GM15510 (cell line): ENCODE results near the gene PPP1R12B.

Experiments
- POLR2A ChIP-seq: IDR thresholded peaks from 3 replicates; pipeline ENCODE4 v1.6.1; 2011; ENCODE audit warnings: borderline replicate concordance; ENCODE audit not compliant: insufficient read length; ENCODE audit errors: extremely low read depth

The PPP1R12B gene

DNA sequence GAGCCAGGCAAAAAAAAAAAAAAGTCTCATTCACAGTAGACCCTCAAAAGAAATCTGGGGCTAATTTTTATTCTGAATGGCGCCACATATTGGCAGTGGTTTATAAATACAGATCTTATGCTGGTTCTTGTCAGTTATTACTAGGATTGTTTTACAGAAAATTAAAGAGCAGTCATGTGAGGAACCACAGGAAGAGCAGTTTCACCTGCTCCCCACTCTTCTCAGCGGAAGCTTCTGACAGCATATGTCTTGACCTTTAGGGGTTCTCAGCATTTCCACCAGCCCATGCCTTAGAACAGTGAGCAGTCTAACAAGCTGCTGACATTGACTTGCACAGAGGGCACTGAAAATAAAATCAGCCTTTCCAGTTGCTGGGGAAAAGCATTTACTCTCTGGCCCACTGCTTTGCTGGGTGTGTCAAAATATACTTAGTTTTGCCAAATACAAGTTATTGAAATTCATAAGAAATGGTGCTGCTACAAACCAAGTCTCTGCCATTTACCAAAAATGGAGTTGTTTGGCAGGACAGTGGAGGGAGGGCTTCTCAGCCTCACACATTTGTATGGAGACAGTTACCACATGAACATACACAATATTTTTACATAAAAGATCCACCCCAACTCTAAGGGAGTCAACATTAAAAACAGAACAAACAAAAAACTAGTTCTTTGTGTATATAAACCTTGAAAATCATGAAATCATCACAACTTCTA lies 217.5 kb downstream of the PPP1R12B start:
- no peak for TF ChIP-seq POLR2A

DNA sequence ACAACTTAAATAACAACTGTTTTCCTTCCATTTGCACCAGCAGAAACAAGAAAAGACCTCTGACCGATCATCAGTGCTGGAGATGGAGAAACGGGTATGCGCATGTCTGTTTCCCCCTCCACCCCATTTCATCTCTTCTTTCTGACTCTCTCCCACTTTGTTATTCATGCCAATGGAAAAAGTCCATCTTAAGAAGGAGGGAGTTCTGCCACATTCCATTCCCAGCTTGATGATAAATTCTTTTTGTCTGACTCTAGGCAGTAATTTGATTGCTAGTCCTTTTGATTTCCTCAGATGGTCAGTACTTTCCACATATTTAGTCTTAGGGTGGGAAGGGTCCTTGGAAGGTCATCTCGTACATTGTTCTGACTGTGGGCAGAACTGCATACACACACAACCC lies 219.2 kb downstream of the PPP1R12B start:
- TF ChIP-seq POLR2A = no peak

DNA sequence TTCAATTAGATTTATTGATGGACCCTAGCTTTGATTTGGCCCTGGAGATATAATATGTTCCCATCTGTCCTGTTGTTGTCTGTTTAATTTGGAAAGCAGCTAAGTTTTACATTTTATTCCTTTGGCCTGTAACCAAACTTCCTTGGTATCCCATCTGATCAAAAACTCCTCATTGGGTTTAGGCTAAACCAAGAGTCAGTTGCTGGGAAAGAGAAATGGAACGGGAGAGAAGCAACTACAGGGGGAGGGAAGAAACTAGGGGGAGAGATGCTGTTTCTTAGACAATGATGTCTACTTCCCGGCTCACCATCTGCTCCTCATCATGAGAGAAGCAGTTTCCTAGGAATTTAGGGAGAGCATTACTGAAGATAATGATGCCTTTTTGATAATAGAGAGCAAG lies 219.9 kb downstream of the PPP1R12B start:
- TF ChIP-seq POLR2A = no peak

DNA sequence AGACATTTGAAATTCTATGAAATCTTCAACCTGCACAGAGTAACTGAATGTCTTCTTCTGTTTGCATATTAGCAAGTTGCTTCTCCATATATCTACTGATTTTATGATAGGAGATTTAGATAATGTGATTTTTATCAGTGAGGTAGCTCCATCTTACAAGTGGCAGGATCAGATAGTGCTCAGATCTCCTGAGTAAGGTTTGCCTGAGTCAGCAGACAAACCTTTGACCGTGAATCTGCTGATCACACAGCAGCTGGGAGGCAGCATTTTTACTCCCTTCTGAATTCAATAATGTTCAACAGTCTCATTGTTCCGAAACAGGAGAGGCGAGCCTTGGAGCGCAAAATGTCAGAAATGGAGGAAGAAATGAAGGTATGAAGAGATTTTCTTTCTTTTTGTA lies 220.3 kb downstream of the PPP1R12B start:
- TF ChIP-seq POLR2A = no peak

GRCh38 chr1:202569393-202570322 lies 221.2 kb downstream of the PPP1R12B start:
- no peak for TF ChIP-seq POLR2A

- TF ChIP-seq POLR2A = no peak
Measured at GRCh38 chr1:202571719-202572339, 223.3 kb downstream of the PPP1R12B start.

DNA sequence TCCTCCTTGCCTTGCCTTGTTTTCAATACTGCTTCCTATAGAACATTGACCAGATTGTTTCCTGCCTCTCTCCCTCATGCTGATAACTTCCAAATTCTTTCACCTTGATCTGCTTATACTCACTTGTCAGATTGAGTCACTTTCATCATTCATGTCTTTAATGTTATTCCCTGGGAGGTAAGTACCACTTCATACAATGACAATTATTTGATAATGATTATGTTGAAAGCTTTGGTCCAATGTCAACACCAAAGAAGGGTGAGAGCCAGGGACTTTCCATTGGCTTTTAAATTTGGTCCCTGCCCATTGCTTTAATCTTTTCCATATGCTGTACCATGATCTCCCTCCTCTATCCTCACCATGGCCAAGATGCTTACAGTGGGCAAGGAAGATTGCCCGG lies 224.4 kb downstream of the PPP1R12B start:
- no peak for TF ChIP-seq POLR2A

DNA sequence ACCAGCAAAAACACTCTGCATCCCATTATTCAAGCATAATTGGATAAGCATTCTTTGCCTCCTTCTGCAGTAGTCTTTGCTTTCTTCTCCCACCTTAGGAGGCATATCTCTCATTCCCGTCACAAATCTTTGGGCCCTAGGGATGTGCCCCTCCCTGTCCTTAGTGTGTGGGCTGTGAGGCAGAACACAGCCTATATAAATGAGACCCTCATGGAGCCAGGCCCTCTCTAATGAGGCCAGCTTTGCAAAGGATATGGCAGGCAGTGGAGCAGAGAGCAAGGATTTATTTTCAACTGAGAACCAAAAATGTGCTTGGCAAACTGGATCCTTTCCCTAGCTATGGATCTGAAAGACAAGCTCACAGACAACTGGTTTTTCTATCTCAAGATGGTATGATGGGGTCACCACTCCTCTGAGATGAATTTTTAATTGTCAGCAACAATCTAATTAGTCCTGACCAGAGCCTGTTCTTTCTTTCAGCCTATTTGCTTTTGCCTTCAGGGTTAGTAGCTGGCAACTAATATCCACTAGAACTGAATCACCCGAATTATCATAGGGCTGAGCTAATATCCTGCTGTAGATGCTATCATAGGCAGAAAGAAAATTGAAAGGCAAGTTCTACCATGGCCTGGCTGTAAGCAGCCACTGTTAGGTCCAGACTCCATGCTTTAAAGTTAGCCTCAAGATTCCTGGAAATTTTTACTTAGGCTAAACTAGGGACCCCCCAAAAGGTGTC lies 227.6 kb downstream of the PPP1R12B start:
- no peak for TF ChIP-seq POLR2A

- no peak for TF ChIP-seq POLR2A
Measured at GRCh38 chr1:202576816-202577215, 228.3 kb downstream of the PPP1R12B start.

DNA sequence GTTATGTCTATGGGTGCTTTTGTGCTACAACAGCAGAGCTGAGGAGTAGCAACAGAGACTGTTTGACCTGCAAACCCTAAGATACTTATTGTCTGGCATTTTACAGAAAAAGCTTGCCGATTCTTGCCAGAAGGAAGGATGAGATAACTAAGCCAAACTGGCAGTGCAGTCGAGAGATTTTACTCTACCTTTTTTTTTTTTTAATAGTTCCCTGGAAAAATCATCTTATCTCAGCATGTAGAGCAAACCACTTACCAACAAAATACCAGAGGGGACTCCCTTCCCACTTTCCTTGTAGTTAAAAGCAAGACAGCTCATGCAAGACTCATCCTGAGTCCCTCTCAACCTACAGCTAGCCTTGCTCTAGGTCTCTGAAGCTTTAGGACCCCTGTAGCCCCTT lies 228.9 kb downstream of the PPP1R12B start:
- no peak for TF ChIP-seq POLR2A

- TF ChIP-seq POLR2A = no peak
Measured at GRCh38 chr1:202578001-202578504, 229.6 kb downstream of the PPP1R12B start.

DNA sequence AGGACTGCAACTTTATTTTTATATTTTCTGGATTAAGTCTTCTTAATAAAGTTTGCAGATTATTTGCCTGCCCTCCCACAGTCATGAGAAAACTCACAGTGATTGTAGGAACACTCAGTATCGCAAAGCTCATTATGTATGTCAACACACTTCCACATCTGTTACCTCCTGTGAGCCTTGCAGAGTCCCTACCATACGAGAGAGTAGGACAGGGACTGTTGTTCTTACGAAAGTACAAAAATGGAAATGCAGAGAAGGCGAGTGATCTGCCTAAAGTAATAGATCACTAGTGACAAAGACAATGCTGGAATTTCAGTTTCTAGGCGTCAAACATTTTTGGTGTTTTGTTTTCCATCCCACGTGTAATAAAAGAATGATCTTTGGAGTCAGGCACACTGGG lies 230.1 kb downstream of the PPP1R12B start:
- TF ChIP-seq POLR2A = no peak

GRCh38 chr1:202579806-202580205 lies 231.3 kb downstream of the PPP1R12B start:
- no peak for TF ChIP-seq POLR2A

GRCh38 chr1:202580619-202581018 lies 232.1 kb downstream of the PPP1R12B start:
- TF ChIP-seq POLR2A = no peak
